Activated CD4-positive, alpha-beta memory T cell treated with anti-CD3 and anti-CD28 coated beads, Interleukin-2, amount 10 ng/mL, durations not matched to agents 7 days and 5 days (primary cell): ENCODE data around the gene TTYH2. TPM values are rescaled to one million over a fixed set of nuclear protein-coding genes. Genes with fewer than 3 reads are reported as not detected.
A peak's percentile ranks its signal among the peaks of the same experiment; 100 is the strongest.

Experiments
- CTCF ChIA-PET: fragments of 350-600 bp; sonication (Branson Sonifier 250); formaldehyde crosslinking; loops from one replicate; lab custom pipeline; 2021; ENCODE audit warnings: antibody characterized with exemption, inconsistent platforms; lab: Charles Lee
- POLR2A ChIA-PET: fragments of 350-600 bp; sonication (Branson Sonifier 250); formaldehyde crosslinking; loops from one replicate; lab custom pipeline; 2021; ENCODE audit warnings: antibody characterized with exemption; lab: Charles Lee
- DNase-seq: peaks from one replicate; pipeline ENCODE4 v3.0.0-alpha.2; 2020
- H3K27ac Mint-ChIP-seq: one replicate; pipeline ENCODE4 v1.8.0; 2021; ENCODE audit warnings: mild to moderate bottlenecking, mixed read lengths
- H3K27me3 Mint-ChIP-seq: one replicate; pipeline ENCODE4 v1.8.0; 2021; ENCODE audit warnings: mixed read lengths
- H3K36me3 Mint-ChIP-seq: one replicate; pipeline ENCODE4 v1.8.0; 2021; ENCODE audit warnings: low read depth, mixed read lengths
- H3K4me1 Mint-ChIP-seq: one replicate; pipeline ENCODE4 v1.8.0; 2021; ENCODE audit warnings: mixed read lengths
- H3K4me3 Mint-ChIP-seq: one replicate; pipeline ENCODE4 v1.8.0; 2021; ENCODE audit warnings: mild to moderate bottlenecking, mixed read lengths
- H3K9me3 Mint-ChIP-seq: one replicate; pipeline ENCODE4 v1.8.0; 2021; ENCODE audit warnings: mixed read lengths
- total RNA-seq, 2 experiments: library from RNA; stranded (reverse); gene quantifications; one replicate each; pipeline ENCODE4 v1.2.3, GENCODE V29; 2021

The TTYH2 gene
- total RNA-seq, 2 experiments from 2014 or later = 23.8 to 25.6 TPM

DNA sequence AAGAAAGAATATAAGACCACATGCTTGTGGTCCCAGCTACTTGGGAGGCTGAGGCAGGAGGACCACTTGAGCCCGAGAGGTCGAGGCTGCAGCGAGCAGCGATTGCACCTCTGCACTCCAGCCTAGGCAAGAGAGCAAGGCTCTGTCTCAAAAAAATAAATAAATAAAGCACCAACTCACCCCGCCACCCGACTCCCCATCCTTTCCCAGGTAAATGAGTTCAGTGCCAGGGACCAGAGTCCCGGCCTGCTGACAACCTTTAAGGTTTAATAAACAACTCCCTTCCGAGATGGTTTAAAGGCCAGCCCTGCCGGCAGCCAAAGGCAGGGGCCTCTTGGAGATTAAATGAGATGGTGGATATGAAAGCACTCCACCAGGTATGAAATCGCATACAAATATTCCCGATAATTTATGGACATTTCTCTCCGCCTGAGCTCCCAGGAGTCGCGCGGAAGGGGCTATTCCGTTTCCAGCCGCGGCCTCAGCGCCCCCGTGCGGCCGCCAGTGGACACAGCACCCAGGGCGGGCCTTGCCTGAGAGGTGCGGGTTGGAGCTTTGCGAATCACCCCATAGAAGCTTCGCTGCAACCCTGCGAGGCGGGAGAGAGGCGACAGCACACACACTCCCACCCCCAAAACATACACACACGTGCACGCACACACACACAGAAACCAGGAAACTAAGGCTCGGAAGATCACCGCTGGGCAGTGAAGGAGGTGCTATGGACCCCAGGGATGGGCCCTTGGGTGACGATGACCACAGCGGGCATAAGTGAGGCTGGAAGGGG is 13.9 kb upstream of the TTYH2 start:
- Mint-ChIP-seq H3K36me3 (peaks cover 9% of the 10 kb centered on the region), H3K27ac (no peak overlapping the region), H3K9me3 (no peaks in the 10 kb centered on the region), H3K4me3 (no peak overlapping the region), H3K27me3 (peaks cover 34% of the 10 kb centered on the region), H3K4me1 (peaks cover 12% of the 10 kb centered on the region)
- ChIA-PET POLR2A (interaction anchor here (1.1 to 2.0 kb wide), 4 partner anchors 9 to 770 kb away, joined by 3 to 5 read pairs (median 4); no protein-coding TSS in a partner anchor), CTCF (interaction anchor here (0.6 to 2.9 kb wide), 19 partner anchors 9 to 770 kb away, joined by 3 to 31 read pairs (median 3); partner anchors contain the start of gene TTYH2)
- peak; percentile 69 for DNase-seq

DNA sequence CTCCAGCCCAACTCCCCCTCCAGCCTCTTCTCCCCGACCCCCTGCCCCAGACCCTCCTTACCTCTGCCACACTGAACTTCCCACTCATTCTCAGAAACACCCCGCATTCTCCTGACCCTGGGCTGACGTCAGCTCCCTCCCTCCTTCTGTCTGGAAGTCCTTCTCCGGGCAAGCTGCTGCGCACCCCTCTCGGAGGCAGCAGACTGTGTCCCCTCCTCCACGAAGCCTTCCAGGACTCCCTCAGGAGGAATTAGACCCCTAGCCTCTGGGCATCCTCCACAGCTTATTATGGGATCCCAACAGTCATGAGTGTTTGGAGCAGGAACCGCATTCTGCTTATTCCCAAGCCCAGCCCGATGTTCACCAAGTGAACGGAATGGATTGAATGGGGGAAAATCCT is 13.3 kb upstream of the TTYH2 start:
- no peak for DNase-seq
- H3K36me3 Mint-ChIP-seq = peaks cover 14% of the 10 kb centered on the region
- no peak overlapping the region for H3K27ac Mint-ChIP-seq
- CTCF ChIA-PET = interaction anchor here (0.6 to 2.9 kb wide), 18 partner anchors 9 to 770 kb away, joined by 3 to 31 read pairs (median 4); partner anchors contain the start of gene TTYH2
- POLR2A ChIA-PET = interaction anchor here (1.1 to 2.0 kb wide), 4 partner anchors 9 to 771 kb away, joined by 3 to 5 read pairs (median 4); no protein-coding TSS in a partner anchor
- H3K4me1 Mint-ChIP-seq = peaks cover 17% of the 10 kb centered on the region
- no peaks in the 10 kb centered on the region for H3K9me3 Mint-ChIP-seq
- peaks cover 32% of the 10 kb centered on the region for H3K27me3 Mint-ChIP-seq
- no peak overlapping the region for H3K4me3 Mint-ChIP-seq

DNA sequence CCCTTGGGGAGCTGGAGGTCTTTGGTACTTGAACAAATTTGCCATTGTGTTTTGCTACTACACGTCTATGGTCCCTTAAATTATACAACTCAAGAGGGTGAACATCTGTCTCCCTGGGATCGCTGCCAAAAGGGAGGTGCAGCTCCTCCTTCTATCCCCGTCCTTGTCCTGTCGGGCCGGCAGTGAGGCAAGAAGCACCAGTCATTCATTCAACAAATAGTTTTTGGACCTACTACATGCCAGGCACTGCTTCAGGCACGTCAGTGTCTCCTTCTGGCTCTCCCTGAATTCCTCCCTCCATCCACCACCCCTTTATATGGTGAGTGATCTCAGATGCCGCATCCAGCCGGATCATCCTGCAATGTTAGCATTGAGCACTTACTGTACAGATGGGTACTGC is 12.1 kb upstream of the TTYH2 start:
- DNase-seq = no peak
- CTCF ChIA-PET = interaction anchor here (2.9 kb wide), 1 partner anchor 11 kb away, joined by 31 read pairs; no protein-coding TSS in a partner anchor
- peaks cover 28% of the 10 kb centered on the region for H3K4me1 Mint-ChIP-seq
- H3K9me3 Mint-ChIP-seq = no peaks in the 10 kb centered on the region
- H3K27ac Mint-ChIP-seq = no peak overlapping the region
- H3K36me3 Mint-ChIP-seq = peaks cover 25% of the 10 kb centered on the region
- no peak overlapping the region for H3K4me3 Mint-ChIP-seq
- peaks cover 30% of the 10 kb centered on the region for H3K27me3 Mint-ChIP-seq
- POLR2A ChIA-PET = interaction anchor here (2.0 to 4.0 kb wide), 2 partner anchors 8 to 12 kb away, joined by 5 to 36 read pairs; partner anchors contain the start of gene TTYH2

DNA sequence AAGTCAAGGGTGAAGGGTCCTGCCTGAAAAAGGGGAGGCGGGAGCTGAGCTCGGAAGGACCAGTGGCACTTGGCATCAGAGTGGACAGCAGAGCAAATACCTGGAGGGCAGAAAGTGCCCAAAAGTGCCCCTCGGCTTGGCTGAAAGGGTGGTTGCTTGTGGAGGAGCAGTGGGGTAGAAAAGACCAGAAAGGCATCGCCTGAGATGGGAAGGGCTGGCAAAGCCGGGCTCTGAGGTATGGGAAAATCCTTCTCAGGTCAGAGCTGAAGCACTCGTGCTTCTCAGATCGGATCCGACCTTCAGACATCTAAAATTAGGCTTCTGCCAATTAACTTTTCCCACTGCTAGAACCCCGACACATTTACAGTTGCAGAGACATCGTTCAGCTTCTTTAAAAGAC is 11.4 kb upstream of the TTYH2 start:
- DNase-seq = no peak
- Mint-ChIP-seq H3K4me1 (peaks cover 33% of the 10 kb centered on the region), H3K4me3 (no peak overlapping the region), H3K27ac (no peak overlapping the region), H3K27me3 (peaks cover 30% of the 10 kb centered on the region), H3K36me3 (peaks cover 30% of the 10 kb centered on the region), H3K9me3 (no peaks in the 10 kb centered on the region)
- POLR2A ChIA-PET = interaction anchor here (1.3 to 4.0 kb wide), 2 partner anchors 11 to 168 kb away, joined by 3 to 36 read pairs; partner anchors contain the start of gene TTYH2
- CTCF ChIA-PET = interaction anchor here (0.9 to 2.6 kb wide), 4 partner anchors 9 to 115 kb away, joined by 3 to 10 read pairs (median 6); no protein-coding TSS in a partner anchor

DNA sequence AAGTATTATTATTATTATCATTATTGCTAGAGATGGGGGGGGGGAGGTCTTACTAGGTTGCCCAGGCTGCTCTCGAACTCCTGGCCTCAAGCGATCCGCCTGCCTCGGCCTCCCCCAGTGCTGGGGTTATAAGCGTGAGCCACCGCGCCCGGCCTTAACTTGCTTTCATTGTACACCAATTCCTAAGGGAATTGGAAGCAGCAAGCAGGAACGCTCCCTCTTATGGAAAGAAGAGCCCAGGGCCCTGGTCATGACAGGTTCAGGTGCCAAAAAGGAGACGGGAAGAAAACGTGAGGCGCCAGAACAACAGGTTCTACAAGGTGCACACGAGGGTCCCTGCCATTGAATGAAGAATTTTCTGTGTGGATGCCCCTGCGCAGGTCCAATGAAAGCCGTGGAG is 10.4 kb upstream of the TTYH2 start:
- ChIA-PET POLR2A (interaction anchor here (0.7 to 4.0 kb wide), 6 partner anchors 8 to 167 kb away, joined by 3 to 36 read pairs (median 4); partner anchors contain the start of gene TTYH2), CTCF (interaction anchor here (0.6 to 2.6 kb wide), 14 partner anchors 10 to 652 kb away, joined by 3 to 10 read pairs (median 4); no protein-coding TSS in a partner anchor)
- Mint-ChIP-seq H3K4me1 (peaks cover 40% of the 10 kb centered on the region), H3K27ac (no peak overlapping the region), H3K36me3 (peaks cover 35% of the 10 kb centered on the region), H3K9me3 (no peaks in the 10 kb centered on the region), H3K4me3 (peak overlapping the region; percentile 98), H3K27me3 (peaks cover 25% of the 10 kb centered on the region)
- DNase-seq = no peak

DNA sequence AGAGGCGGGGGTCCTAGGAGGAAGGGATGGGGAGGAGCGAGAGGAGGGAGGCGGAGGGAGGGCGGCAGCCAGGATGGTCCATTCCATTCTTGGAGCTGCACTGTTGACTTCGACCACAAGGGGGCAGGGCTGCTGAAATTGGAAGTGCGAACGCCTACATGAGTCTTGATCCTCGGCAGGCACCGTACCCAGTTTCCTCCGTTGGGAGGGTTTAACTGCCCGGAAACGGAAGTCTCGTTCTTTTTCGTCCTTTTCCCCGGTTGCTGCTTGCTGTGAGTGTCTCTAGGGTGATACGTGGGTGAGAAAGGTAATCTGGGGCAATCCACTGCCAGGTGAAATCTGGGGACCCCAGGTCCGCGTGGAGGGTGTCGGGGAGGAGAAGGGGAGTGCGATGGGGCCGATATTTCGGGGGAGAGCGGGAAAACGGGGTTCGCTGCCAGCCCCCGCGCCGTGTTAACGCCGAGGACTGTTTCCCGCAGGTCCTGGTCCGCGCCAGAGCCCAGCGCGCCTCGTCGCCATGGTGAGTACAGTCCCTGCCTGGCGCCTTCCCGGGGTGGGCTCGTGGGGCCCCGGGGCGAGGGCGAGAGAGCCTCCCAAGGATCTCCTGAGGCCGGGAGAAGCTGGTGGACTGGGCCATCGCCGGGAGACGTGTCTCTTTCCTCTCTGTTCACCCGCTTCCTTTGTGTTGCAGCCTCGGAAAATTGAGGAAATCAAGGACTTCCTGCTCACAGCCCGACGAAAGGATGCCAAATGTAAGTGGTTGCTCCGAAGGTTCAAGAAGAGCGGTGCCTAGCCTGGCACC is 9.7 kb upstream of the TTYH2 start, which contains the start of gene RPL38:
TSS of gene RPL38 (plus strand) at position 240 of the 802 bp plus-strand sequence. CDS start at position 518, 278 bp downstream.
- Mint-ChIP-seq H3K36me3 (peaks cover 40% of the 10 kb centered on the region), H3K27ac (peak within 1 kb of the TSS; percentile 91), H3K4me3 (peak within 1 kb of the TSS; percentile 98), H3K9me3 (no peaks in the 10 kb centered on the region), H3K4me1 (peaks cover 45% of the 10 kb centered on the region), H3K27me3 (peaks cover 24% of the 10 kb centered on the region)
- ChIA-PET POLR2A (interaction anchor here (0.7 to 4.0 kb wide), 11 partner anchors 8 to 175 kb away, joined by 3 to 36 read pairs (median 4); partner anchors contain the start of gene TTYH2), CTCF (interaction anchor here (0.6 to 2.6 kb wide), 15 partner anchors 9 to 616 kb away, joined by 3 to 10 read pairs (median 4); partner anchors contain the start of gene TTYH2)
- peak; percentile 96 for DNase-seq

DNA sequence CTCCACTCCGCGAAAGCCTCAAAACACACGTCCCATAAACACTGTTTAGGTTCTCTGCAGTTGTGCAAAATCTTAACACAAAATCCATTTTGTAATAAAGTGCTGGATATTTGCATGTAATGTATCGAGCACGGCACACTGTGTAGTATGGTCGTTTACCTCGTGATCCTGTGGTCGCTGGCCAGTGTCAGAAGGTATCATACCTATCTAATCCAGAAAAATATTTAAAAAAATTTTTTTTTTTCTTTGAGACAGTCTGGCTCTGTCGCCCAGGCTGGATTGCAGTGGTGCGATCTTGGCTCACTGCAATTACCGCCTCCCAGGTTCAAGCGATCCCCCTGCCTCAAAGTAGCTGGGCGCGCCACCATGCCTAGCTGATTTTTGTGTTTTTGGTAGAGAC is 8.9 kb upstream of the TTYH2 start:
- CTCF ChIA-PET = interaction anchor here (0.9 to 2.6 kb wide), 8 partner anchors 9 to 758 kb away, joined by 3 to 11 read pairs (median 5); partner anchors contain the start of gene TTYH2
- POLR2A ChIA-PET = interaction anchor here (1.1 to 4.0 kb wide), 8 partner anchors 8 to 176 kb away, joined by 3 to 36 read pairs (median 6); partner anchors contain the start of gene TTYH2
- peaks cover 21% of the 10 kb centered on the region for H3K27me3 Mint-ChIP-seq
- no peak for DNase-seq
- H3K9me3 Mint-ChIP-seq = no peaks in the 10 kb centered on the region
- H3K4me1 Mint-ChIP-seq = peaks cover 51% of the 10 kb centered on the region
- H3K4me3 Mint-ChIP-seq = peak overlapping the region; percentile 98
- H3K36me3 Mint-ChIP-seq = peaks cover 48% of the 10 kb centered on the region
- peak overlapping the region; percentile 70 for H3K27ac Mint-ChIP-seq

DNA sequence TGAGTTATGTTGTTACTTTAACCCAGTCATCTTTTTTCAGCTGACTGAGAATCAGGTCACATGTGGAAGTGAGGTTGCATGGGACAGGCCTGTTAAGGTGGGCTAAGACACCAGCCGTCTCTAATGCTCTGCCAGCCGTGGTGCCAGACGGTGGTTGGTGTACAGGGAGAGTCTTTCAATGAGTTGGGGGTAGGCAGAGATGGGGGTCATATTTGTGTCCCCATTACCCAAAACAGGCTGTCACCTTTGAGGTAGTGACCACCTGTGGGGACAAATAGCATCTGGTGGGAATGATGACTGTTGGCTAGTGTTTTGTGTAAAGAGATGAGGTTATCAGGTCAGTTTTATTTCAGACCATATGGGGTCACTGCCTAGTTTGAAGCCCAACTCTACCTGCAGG is 8.1 kb upstream of the TTYH2 start:
- Mint-ChIP-seq H3K36me3 (peaks cover 55% of the 10 kb centered on the region), H3K27ac (peak overlapping the region; percentile 69), H3K27me3 (peaks cover 18% of the 10 kb centered on the region), H3K4me3 (peak overlapping the region; percentile 98), H3K9me3 (no peaks in the 10 kb centered on the region), H3K4me1 (peaks cover 55% of the 10 kb centered on the region)
- POLR2A ChIA-PET = interaction anchor here (0.6 to 4.0 kb wide), 5 partner anchors 7 to 172 kb away, joined by 3 to 36 read pairs (median 8); partner anchors contain the start of gene TTYH2
- CTCF ChIA-PET = interaction anchor here (1.0 to 1.4 kb wide), 2 partner anchors 91 to 164 kb away, joined by 3 to 11 read pairs; no protein-coding TSS in a partner anchor
- no peak for DNase-seq

DNA sequence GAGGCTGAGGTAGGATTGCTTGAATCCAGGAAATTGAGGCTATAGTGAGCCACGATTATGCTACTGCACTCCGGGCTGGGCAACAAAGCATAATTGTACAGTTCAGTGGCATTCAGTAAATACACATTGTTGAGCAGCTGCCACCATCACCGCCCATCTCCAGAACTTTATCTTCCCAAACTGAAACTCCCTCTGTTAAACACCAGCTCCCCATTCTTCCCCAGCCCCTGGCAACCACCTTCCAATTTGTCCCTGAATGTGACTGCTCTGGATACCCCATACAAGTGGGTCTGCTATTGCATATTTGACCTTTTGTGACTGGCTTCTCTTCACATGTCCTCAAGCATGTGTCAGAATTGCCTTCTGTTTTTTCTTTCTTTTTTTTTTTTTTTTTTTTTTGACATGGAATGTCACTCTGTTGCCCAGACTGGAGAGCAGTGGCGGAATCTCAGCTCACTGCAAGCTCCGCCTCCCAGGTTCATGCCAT is 7.0 kb upstream of the TTYH2 start:
- H3K36me3 Mint-ChIP-seq = peaks cover 64% of the 10 kb centered on the region

DNA sequence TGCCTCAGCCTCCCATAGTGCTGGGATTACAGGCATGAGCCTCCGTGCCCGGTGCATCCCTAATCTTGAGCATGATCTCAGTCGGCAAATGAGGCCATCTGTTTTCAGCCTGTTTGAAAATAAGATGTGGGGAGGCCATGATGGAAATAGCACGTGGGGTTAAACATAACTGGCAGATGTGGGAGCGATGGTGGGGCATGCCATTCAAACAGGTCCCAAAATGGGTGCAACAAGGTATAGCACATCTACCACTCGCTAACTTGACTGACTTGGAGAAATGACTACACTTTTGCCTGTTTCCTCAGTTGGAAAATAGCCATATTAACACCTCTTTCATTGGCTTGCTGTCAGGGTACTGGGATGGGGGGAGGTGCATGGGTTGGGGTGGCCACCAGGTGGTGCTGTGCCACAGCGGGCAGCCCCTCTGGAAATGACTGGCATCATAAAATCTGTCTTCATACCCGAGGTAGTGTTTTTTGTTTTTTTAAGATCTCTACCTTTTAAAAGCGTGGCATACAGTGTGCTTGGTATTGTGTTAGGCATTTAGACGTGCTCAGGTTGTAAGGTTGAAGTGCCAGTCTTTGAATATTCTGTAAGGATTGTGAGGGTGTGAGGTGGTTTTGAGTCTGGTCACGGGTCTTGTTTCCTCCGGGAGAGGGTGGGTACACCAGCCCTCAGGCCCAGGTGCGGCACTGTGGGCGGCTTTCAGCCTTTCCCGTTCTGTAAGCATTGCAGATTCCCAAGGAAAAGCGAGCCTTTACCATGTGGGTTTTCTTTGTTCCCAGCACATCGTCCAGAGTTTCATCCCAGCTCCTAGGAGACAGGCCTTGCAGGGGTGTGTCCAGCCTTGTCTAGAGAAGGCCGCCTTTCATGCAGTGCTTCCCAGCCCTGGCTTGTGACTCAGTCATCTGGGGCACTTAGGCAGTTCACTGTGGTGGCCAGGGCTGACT is 2.9 kb upstream of the TTYH2 start:
- peaks cover 83% of the 10 kb centered on the region for H3K4me1 Mint-ChIP-seq
- no peaks in the 10 kb centered on the region for H3K9me3 Mint-ChIP-seq
- peak overlapping the region; percentile 59 for H3K4me3 Mint-ChIP-seq
- H3K36me3 Mint-ChIP-seq = peaks cover 58% of the 10 kb centered on the region
- H3K27me3 Mint-ChIP-seq = no peaks in the 10 kb centered on the region
- POLR2A ChIA-PET = interaction anchor here (1.2 to 2.2 kb wide), 5 partner anchors 69 to 159 kb away, joined by 3 to 15 read pairs (median 3); no protein-coding TSS in a partner anchor
- H3K27ac Mint-ChIP-seq = peak overlapping the region; percentile 87
- CTCF ChIA-PET = interaction anchor here (1.2 to 3.5 kb wide), 4 partner anchors 11 to 158 kb away, joined by 3 to 50 read pairs (median 8); no protein-coding TSS in a partner anchor
- DNase-seq = peak; percentile 87

More for the DNA sequence above, 7.0 kb upstream of the TTYH2 start:
- peak overlapping the region; percentile 46 for H3K4me3 Mint-ChIP-seq
- peaks cover 66% of the 10 kb centered on the region for H3K4me1 Mint-ChIP-seq
- CTCF ChIA-PET = interaction anchor here (1.0 kb wide), 1 partner anchor 79 kb away, joined by 6 read pairs; no protein-coding TSS in a partner anchor
- POLR2A ChIA-PET = interaction anchor here (0.6 to 2.6 kb wide), 4 partner anchors 13 to 95 kb away, joined by 3 to 10 read pairs (median 4); no protein-coding TSS in a partner anchor
- no peak for DNase-seq
- H3K9me3 Mint-ChIP-seq = no peaks in the 10 kb centered on the region
- peak overlapping the region; percentile 55 for H3K27ac Mint-ChIP-seq
- H3K27me3 Mint-ChIP-seq = peaks cover 11% of the 10 kb centered on the region
